Karpas-422 (cell line): Measurements from ENCODE around the gene HPS1. TPM values are rescaled to one million over a fixed set of nuclear protein-coding genes. Genes with fewer than 3 reads are reported as not detected.

Experiments used
- DNase-seq: peaks from one replicate; pipeline ENCODE4 v3.0.0-alpha.2; 2015
- H2AFZ ChIP-seq: fragments of 200-600 bp; sonication (generic); 2 replicates; pipeline ENCODE4 v1.6.1; 2014; ENCODE audit warnings: antibody characterized with exemption, low read length, mixed read lengths
- H3K27ac ChIP-seq: fragments of 200-600 bp; sonication (generic); 2 replicates; pipeline ENCODE4 v1.5.1; 2014; ENCODE audit warnings: mild to moderate bottlenecking, low read length, moderate library complexity
- H3K27me3 ChIP-seq: fragments of 200-600 bp; sonication (generic); 2 replicates; pipeline ENCODE4 v1.6.1; 2014; ENCODE audit warnings: low read length, mixed read lengths
- H3K36me3 ChIP-seq: fragments of 200-600 bp; sonication (generic); 2 replicates; pipeline ENCODE4 v1.6.1; 2014; ENCODE audit warnings: low read length, mixed read lengths; ENCODE audit not compliant: insufficient read depth
- H3K4me1 ChIP-seq: fragments of 200-600 bp; sonication (generic); 2 replicates; pipeline ENCODE4 v1.6.1; 2014; ENCODE audit warnings: mild to moderate bottlenecking, low read length, mixed read lengths
- H3K4me2 ChIP-seq: fragments of 200-600 bp; sonication (generic); 2 replicates; pipeline ENCODE4 v1.6.1; 2014; ENCODE audit warnings: low read length, low read depth, mild to moderate bottlenecking; ENCODE audit not compliant: poor library complexity, severe bottlenecking
- H3K4me3 ChIP-seq: fragments of 200-600 bp; sonication (generic); 2 replicates; pipeline ENCODE4 v1.5.1; 2014; ENCODE audit warnings: mild to moderate bottlenecking, antibody characterized with exemption, low read length, mixed read lengths
- H3K79me2 ChIP-seq: fragments of 200-600 bp; sonication (generic); 2 replicates; pipeline ENCODE4 v1.6.1; 2014; ENCODE audit warnings: mild to moderate bottlenecking, low read length, mixed read lengths
- H3K9ac ChIP-seq: fragments of 200-600 bp; sonication (generic); 2 replicates; pipeline ENCODE4 v1.6.0; 2014; ENCODE audit warnings: low read length
- H3K9me2 ChIP-seq: fragments of 200-600 bp; sonication (generic), shearing (Covaris generic); replicated peaks from 2 replicates; pipeline ENCODE4 v1.6.0; 2014; ENCODE audit warnings: mild to moderate bottlenecking, low read length, moderate library complexity; ENCODE audit not compliant: insufficient read depth
- H3K9me3 ChIP-seq: fragments of 300-700, 200-600 bp; sonication (generic); 2 replicates; pipeline ENCODE4 v1.6.1; 2014; ENCODE audit warnings: low read length, mixed read lengths
- H4K20me1 ChIP-seq: fragments of 200-600 bp; sonication (generic); 2 replicates; pipeline ENCODE4 v1.6.1; 2014; ENCODE audit warnings: mild to moderate bottlenecking, antibody characterized with exemption, low read length, low read depth; ENCODE audit not compliant: insufficient read depth
- total RNA-seq: library from RNA; depleted of rRNA; stranded (reverse); fragments of >200 nt; shearing (Covaris generic); gene quantifications from 2 replicates; pipeline ENCODE4 v1.2.3, GENCODE V29; 2014; ENCODE audit warnings: low replicate concordance

The HPS1 gene
- total RNA-seq, 1 experiment from 2014 or later = 35.6 TPM

DNA sequence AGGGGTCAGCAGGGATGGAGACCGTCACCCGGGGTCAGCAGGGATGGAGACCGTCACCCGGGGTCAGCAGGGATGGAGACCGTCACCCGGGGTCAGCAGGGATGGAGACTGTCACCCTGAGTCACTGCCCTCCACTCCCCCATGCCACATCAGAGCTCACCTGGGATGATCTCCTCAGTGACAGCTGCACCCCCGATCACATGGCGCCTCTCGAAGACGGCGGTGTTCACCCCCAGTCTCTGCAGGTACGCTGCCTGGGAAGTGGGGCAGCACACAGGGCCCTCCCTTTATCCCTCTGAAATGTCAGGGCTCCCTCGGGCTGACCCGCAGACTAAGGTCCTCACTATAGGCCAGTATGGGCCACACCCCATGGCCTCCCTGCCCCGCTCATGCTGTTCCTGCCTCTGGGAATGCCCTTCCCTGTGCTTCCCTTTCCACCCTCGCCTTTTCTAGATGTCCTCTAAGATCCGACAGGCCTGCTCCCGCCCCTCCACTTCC, 38.9 kb downstream of the HPS1 start:
- Histone ChIP-seq H4K20me1 (no peaks in the 10 kb centered on the region), H3K27ac (no peak overlapping the region), H3K9me2 (no peaks in the 10 kb centered on the region), H3K4me1 (no peaks in the 10 kb centered on the region), H2AFZ (no peak overlapping the region), H3K79me2 (no peaks in the 10 kb centered on the region), H3K4me2 (no peak overlapping the region), H3K36me3 (no peaks in the 10 kb centered on the region), H3K27me3 (no peaks in the 10 kb centered on the region), H3K9me3 (no peaks in the 10 kb centered on the region), H3K9ac (no peak overlapping the region), H3K4me3 (no peak overlapping the region)
- DNase-seq = no peak

DNA sequence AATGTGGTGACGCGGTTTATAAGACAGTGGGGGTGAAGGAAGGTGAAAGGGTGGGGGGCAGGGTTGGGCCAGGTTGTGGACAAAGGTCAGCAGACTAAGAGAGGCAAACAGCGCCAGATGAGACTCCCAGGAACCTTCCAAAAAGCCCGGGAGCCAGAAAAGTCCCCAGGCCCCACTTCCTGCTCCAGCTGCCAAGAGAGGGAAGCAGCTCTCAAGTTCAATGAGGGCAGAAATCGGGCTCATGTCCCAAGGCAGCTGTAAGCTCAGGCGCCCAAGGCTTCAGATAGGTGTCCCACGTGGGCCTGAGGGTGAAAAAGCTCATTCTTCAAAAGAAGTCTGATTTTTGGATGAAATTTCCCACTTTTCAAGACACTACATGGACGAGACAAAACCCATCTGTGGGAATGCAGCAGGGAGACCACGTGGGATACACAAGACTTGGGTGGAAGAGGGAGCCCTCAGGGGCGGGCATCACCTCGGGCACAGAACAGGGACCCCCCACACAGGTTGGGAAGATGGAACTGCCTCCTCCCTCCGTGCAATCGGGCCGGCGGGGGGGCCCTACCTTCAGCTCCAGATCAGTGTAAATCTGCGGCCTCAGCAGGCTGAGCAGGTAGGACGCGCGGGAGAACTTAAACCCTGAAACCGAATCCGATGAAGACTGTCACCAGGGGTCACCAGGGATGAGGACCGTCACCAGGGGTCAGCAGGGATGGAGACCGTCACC, 39.6 kb downstream of the HPS1 start:
- no peaks in the 10 kb centered on the region for H3K27me3 ChIP-seq
- H3K4me3 ChIP-seq = no peak overlapping the region
- no peaks in the 10 kb centered on the region for H4K20me1 ChIP-seq
- no peak overlapping the region for H3K9ac ChIP-seq
- no peaks in the 10 kb centered on the region for H3K36me3 ChIP-seq
- DNase-seq = no peak
- H2AFZ ChIP-seq = no peak overlapping the region
- H3K9me2 ChIP-seq = no peaks in the 10 kb centered on the region
- no peaks in the 10 kb centered on the region for H3K4me1 ChIP-seq
- no peak overlapping the region for H3K4me2 ChIP-seq
- H3K79me2 ChIP-seq = no peaks in the 10 kb centered on the region
- no peak overlapping the region for H3K27ac ChIP-seq
- H3K9me3 ChIP-seq = no peaks in the 10 kb centered on the region

DNA sequence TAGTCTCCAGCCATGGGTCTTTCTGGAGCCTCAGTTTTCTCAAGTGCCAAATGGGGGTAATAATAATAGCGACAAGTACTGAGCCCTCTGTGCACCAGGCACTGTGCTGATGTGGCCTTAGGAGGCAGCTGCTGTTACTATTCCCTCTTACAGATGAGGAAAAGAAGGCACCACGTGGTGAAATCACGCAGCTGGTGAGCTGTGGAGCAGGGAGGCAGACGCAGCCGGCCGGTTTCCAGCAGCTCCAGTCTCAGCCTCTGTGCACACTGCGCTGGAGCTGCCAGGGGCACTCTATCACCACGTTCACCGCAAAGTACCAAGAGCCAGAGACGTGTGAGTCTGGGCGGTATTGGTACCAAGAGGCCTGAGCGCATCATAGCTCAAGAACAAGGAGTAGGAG, 41.3 kb downstream of the HPS1 start:
- no peaks in the 10 kb centered on the region for H3K4me1 ChIP-seq
- no peak overlapping the region for H3K9ac ChIP-seq
- H3K27me3 ChIP-seq = no peaks in the 10 kb centered on the region
- no peaks in the 10 kb centered on the region for H3K9me3 ChIP-seq
- H3K27ac ChIP-seq = no peak overlapping the region
- H2AFZ ChIP-seq = no peak overlapping the region
- no peaks in the 10 kb centered on the region for H4K20me1 ChIP-seq
- no peaks in the 10 kb centered on the region for H3K9me2 ChIP-seq
- no peak for DNase-seq
- H3K4me2 ChIP-seq = no peak overlapping the region
- no peaks in the 10 kb centered on the region for H3K36me3 ChIP-seq
- no peaks in the 10 kb centered on the region for H3K79me2 ChIP-seq
- H3K4me3 ChIP-seq = no peak overlapping the region

DNA sequence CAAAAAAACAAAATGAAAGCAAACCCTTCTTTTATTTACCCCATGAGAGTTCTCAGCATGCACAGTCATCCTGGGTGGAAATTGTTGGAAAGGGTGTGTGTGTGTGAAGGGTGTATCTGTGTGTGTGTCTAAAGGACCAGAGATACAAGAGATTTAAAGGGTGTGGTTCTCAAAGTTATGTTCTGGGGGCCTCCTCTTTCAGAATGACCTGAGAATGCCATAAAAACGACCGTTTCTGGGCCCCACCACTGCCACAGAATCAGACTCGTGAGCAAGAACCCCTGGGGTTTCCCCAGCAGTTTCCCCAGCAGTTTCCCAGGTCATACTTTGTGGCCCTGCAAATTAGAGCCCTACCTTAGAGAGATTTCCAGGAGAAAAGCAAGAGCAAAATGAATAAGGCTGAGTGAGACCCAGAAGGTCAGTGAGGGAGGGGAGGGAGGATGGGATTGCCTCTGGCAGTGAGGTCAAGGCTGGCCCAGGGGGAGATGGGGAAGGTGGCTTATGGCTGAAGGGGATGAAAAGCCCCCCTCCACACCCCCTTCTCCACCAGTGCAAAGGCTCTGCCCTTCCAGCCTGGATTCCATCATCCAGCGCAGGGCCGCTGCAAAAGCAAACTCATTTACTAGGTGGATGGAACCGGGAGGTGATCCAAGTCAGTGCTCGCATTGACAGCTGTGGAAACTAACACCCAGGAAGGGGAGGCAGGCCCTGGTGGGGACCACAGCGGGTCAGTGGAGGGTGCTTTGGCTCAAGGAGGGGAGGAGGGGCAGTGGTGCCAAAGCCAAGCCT, 42.0 kb downstream of the HPS1 start:
- Histone ChIP-seq H2AFZ (no peak overlapping the region), H3K27ac (no peak overlapping the region), H3K4me2 (no peak overlapping the region)

DNA sequence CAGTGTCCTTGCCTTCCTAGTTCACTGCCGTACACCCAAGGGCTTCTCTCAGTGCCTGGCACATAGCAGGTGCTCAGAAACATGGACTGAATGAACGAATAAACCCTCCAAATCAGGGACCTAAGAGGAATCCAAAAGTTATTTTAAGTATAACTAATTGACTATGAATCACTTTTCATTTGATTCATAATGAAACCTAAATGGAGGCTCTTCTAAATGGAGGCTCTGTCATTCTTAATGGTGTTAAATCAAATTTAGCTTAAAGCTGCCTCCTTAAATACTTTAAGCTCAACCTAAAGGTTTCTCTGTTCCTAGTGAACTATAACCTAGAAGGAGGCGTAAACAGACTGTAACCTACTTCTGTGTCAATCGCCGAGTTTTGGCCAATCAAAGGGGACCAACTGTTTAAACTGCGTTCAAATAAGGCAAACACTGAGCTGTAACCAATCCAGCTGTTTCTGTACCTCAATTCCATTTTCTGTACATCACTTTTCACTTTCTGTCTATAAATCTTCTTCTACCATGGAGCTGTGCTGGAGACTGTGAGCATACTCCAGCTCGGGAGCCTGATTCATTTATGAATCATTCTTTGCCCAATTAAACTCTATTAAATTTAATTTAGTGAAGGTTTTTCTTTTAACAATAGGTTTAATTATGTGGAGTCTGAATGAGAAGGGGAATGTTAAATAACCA, 42.8 kb downstream of the HPS1 start:
- no peak overlapping the region for H3K27ac ChIP-seq

More for the DNA sequence above, 42.0 kb downstream of the HPS1 start:
- H3K9ac ChIP-seq = no peak overlapping the region
- H4K20me1 ChIP-seq = no peaks in the 10 kb centered on the region
- DNase-seq = no peak
- no peaks in the 10 kb centered on the region for H3K9me2 ChIP-seq
- no peaks in the 10 kb centered on the region for H3K4me1 ChIP-seq
- H3K9me3 ChIP-seq = no peaks in the 10 kb centered on the region
- H3K79me2 ChIP-seq = no peaks in the 10 kb centered on the region
- no peaks in the 10 kb centered on the region for H3K27me3 ChIP-seq
- H3K36me3 ChIP-seq = no peaks in the 10 kb centered on the region
- no peak overlapping the region for H3K4me3 ChIP-seq

DNA sequence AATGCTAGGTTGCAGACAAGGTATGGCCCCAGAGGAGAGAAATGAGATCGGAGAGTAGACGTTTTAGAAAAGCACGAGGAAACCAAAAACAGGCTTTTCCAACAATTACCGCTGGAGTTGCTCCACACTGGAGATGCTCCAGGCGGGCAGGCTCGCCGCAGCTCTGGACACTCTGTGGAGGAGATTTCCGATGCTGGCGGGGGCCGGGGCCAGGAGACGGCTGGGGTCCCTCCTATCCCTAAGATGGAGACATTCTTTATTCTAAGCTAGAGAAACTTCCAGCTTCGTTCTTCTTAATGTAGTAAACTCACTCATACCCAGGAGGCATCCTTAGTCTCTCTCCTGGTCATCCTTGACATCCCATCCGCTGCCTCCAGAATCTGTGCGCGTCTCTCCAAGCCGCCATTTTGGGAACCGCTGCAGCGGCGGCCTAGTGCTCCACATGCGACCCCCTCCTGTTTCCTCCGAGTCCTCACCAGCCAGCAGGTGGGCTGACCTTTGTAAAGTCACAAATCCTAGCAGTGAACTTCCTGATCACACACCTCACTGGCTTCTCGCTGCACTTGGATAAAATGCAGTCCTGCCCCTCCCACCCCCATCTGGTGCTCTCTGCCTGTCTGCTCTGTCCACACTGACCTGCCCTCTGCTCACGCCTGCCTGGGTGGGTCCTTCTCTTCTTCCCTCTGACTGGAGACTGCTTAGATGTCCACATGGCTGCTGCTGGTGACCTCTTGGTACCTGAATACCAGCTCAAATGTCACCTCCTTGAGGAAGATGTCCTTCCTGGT, 43.6 kb downstream of the HPS1 start:
- H3K36me3 ChIP-seq = no peaks in the 10 kb centered on the region
- H4K20me1 ChIP-seq = no peaks in the 10 kb centered on the region
- H3K9me3 ChIP-seq = no peaks in the 10 kb centered on the region
- H3K4me2 ChIP-seq = no peak overlapping the region
- no peaks in the 10 kb centered on the region for H3K4me1 ChIP-seq
- H3K27me3 ChIP-seq = no peaks in the 10 kb centered on the region
- no peaks in the 10 kb centered on the region for H3K79me2 ChIP-seq
- no peak overlapping the region for H3K27ac ChIP-seq
- H3K9me2 ChIP-seq = no peaks in the 10 kb centered on the region
- no peak overlapping the region for H3K4me3 ChIP-seq
- no peak overlapping the region for H2AFZ ChIP-seq
- H3K9ac ChIP-seq = no peak overlapping the region
- no peak for DNase-seq

More for the DNA sequence above, 42.8 kb downstream of the HPS1 start:
- Histone ChIP-seq H3K79me2 (no peaks in the 10 kb centered on the region), H3K27me3 (no peaks in the 10 kb centered on the region), H4K20me1 (no peaks in the 10 kb centered on the region), H3K9ac (no peak overlapping the region), H3K9me3 (no peaks in the 10 kb centered on the region), H3K4me3 (no peak overlapping the region), H3K4me2 (no peak overlapping the region), H2AFZ (no peak overlapping the region), H3K4me1 (no peaks in the 10 kb centered on the region), H3K36me3 (no peaks in the 10 kb centered on the region), H3K9me2 (no peaks in the 10 kb centered on the region)
- DNase-seq = no peak

DNA sequence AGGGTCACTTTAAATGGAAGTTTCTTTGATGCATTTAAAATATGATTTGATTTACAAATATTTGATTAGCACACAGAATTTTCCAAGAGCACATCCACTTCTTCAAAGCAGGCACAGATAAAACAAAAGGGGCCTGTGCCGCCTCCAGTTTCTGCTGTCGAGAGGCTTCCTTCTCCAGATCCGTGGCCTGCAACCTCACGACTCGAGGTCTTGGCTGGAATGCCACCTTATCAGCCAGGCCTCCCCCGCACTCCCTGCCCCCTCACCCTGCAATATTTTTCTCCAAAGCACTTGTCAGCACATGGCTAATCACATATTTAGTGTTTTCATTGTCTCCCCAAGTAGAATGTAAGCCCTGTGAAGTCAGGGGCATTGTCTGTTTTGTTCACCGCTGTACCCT, 44.3 kb downstream of the HPS1 start:
- no peaks in the 10 kb centered on the region for H4K20me1 ChIP-seq
- no peak overlapping the region for H3K4me2 ChIP-seq
- H3K4me3 ChIP-seq = no peak overlapping the region
- H2AFZ ChIP-seq = no peak overlapping the region
- H3K27ac ChIP-seq = no peak overlapping the region
- no peaks in the 10 kb centered on the region for H3K27me3 ChIP-seq
- no peaks in the 10 kb centered on the region for H3K9me2 ChIP-seq
- H3K36me3 ChIP-seq = no peaks in the 10 kb centered on the region
- no peak for DNase-seq
- no peak overlapping the region for H3K9ac ChIP-seq
- no peaks in the 10 kb centered on the region for H3K4me1 ChIP-seq
- H3K9me3 ChIP-seq = no peaks in the 10 kb centered on the region
- H3K79me2 ChIP-seq = no peaks in the 10 kb centered on the region
